Esophagus squamous epithelium (tissue), 4 donors: ENCODE results near the gene PHF21B.

Source experiments
- CTCF ChIP-seq, 6 experiments: fragments of 450-650 bp in 4 of 6; fragments of 200-600 bp in 2 of 6; sonication (generic) in 2 of 6; IDR thresholded peaks; one replicate each; pipeline ENCODE4 v1.5.1; 2016 to 2019; ENCODE audit warnings: antibody characterized with exemption in 6 of 6, mild to moderate bottlenecking in 4 of 6, moderate library complexity in 4 of 6
- POLR2A ChIP-seq, 4 donors: fragments of 450-650 bp; IDR thresholded peaks; one replicate each; pipeline ENCODE4 v1.6.1; 2017; ENCODE audit warnings: antibody characterized with exemption in 4 of 4, mild to moderate bottlenecking in 4 of 4, moderate library complexity in 3 of 4

- TF ChIP-seq CTCF (IDR thresholded peaks at IDR 0.05) (no peak), POLR2A (IDR thresholded peaks at IDR 0.05) (no peak)
These were observed 90.1 kb downstream of the PHF21B start for GRCh38 chr22:44919691-44920090.
